ENCODE results near the gene CA12.

CA12 gene

DNA sequence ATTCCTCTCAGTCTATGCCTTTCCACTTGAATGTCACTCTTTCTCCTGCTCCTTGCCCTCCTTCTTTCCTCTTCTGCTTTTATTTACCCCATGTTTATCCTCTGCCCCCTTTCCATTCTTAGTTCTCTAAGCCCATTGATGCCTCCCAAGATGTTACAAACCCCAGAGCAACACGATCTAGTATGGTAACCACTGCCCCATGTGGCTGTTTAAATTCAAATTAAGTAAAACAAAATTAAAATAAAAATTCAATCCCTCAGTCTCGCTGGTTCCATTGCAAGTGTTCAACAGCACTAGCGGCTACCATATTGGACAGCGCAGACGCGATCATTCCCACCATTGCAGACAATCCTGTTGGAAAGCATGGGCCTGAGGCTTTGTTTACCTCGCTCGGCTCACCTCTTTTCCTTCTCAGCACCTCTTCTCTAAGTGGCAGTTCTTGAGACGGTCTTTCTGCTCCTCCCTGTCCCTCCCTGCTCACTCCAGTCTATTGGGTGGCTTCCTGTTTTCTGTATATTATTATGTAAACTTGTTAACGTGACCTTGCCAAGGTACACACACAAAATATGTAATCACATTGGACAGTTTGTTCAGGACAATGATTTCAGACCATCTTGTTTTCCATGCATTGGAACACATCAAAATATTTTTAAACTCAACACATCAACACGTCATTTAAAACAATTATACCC lies 21.8 kb upstream of the CA12 start:
- in situ Hi-C loops (cut with MboI; ENCODE audit: low pct_unique_long_range_greater_than_20kb, low sequenced_read_pairs), result no loop called here
- DNase-seq, result no peak

DNA sequence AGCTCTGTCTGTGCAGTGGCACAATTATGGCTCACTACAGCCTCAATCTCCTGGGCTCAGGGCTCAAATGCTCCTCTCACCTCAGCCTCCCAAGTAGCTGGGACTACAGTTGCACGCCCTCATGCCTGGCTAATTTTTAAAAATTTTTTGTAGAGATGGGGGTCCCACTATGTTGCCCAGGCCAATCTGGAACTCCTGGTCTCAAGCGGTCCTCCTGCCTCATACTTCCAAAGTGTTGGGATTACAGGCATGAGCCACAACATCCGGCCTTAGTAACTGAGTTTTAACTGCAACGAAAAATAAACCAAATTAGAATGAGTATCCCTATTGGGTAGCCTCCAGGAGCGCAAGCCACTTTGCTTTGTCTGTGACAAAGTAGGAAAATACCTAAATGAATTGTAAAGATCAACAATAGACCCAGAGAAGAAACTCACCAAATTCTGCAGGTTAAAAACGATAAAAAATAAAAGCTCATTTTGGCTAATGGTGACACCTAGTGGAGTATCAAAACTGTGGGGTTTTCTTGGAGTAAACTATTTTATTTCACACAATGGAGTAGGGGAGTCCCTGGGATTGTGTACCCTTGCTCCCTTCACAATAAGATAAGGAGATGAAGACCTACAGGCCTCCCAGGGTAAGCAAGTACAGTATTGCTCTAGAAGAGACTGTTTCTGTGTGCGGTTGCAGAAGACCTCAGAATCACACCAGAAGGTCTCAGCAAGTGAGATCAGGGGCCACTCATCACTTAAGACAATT lies 21.0 kb upstream of the CA12 start:
- peak; percentile 77 for DNase-seq
- in situ Hi-C loops (cut with MboI; ENCODE audit: low pct_unique_long_range_greater_than_20kb, low sequenced_read_pairs), result no loop called here

DNA sequence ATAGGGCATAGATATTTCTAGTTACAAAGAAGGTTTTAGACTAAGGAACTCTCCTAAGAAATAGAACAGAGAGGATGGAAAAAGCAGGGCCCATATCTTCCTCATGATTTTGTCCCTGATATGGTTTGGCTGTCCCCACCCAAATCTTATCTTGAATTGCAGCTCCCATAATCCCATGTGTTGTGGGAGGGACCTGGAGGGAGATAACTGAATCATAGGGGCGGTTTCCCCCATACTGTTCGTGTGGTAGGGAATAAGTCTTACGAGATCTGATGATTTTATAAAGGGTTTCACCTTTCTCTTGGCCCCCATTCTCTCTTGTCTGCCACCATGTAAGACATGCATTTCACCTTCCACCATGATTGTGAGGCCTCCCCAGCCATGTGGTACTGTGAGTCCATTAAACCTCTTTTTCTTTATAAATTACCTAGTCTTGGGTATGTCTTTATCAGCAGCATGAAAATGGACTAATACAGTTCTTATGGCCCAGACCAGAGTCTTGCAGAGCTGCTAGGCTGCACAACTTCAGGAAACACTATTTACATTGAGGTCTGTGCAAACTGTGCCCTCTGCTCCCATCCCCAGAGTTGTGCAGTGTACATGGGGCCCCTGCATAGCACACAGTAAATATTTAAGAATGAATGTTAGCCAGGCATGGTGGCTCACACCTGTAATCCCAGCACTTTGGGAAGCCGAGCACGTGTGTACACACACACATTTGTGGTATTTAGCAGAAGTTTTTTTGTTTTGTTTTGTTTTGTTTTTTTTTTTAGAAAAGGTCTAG lies 20.3 kb upstream of the CA12 start:
- in situ Hi-C loops (cut with MboI; ENCODE audit: low pct_unique_long_range_greater_than_20kb, low sequenced_read_pairs), result no loop called here

DNA sequence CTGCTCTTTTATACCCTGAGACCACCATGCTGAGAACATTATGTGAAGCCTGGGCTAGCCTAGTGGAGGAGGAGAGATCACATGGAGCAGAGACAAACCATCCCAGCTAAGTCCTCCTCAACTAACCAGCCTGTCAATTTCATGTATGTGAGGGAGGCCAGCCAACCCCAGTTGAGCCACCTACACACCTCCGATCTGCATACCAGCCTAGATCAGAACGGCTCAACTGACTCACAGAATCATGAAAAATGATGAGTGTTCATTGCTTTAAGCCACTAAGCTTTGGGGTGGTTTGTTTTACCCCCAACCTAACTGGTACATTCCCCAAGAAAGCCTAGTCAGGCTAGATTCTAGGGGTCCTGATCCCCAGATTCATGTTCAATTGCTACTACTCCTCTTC lies 19.4 kb upstream of the CA12 start:
- DNase-seq, result no peak
- in situ Hi-C loops (cut with MboI; ENCODE audit: low pct_unique_long_range_greater_than_20kb, low sequenced_read_pairs), result no loop called here

More for the DNA sequence above, 20.3 kb upstream of the CA12 start:
- no peak for DNase-seq

DNA sequence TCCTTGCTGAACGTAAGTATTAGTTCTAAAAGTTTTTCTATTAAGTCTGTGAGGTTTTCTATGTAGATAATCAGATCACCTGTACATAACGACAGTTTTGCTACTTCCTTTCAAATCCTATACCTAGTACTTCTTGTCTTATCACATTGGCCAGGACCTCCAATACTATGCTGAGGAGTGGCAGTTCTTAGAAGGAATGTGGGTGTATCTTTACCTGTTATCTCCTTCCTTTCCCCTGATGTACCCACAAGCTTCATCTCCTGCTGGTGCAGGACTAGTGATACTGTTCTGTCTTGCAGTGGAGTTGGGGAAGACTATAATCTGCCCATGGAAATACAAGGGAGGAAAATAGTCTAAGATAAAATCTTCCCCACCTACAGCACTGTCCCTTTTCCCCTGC lies 16.8 kb upstream of the CA12 start:
- in situ Hi-C loops (cut with MboI; ENCODE audit: low pct_unique_long_range_greater_than_20kb, low sequenced_read_pairs), result no loop called here
- DNase-seq, result no peak

DNA sequence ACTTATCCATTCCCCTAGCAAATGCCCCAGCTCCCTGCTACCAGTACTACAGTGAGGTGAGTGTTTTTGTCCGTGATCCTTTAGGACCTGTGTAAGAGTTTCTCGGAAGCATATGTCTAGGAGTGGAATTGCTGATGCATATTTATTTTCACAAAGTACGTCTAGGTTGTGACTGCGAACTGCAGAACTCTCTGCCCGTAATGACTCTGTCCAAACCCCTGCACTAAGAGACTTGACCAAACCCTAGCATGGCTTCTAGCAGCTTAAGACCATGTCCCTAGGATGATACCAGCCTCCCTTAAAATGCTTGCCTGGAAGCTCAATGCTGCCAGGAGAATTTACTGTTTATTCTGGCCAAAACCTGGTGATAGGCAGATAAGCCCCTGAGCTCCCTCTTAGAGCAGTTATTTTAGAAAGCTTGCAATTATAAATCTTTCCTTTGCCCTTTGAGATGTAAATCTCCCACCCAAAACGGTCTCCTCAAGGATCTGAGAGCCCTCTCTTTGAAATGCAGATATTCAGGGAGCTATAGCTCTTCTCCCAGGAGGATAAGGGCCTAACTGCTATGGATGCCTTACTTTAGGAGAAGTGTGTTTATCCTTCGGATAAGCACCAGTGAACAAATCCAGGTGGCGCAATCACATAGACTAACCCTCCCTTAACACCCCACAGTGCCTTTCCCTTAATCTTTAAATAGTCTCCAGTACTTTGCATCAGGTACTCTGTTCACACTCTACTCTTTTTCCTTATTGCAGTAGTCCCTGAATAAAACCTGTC lies 14.7 kb upstream of the CA12 start:
- DNase-seq, result no peak
- in situ Hi-C loops (cut with MboI; ENCODE audit: low pct_unique_long_range_greater_than_20kb, low sequenced_read_pairs), result no loop called here

DNA sequence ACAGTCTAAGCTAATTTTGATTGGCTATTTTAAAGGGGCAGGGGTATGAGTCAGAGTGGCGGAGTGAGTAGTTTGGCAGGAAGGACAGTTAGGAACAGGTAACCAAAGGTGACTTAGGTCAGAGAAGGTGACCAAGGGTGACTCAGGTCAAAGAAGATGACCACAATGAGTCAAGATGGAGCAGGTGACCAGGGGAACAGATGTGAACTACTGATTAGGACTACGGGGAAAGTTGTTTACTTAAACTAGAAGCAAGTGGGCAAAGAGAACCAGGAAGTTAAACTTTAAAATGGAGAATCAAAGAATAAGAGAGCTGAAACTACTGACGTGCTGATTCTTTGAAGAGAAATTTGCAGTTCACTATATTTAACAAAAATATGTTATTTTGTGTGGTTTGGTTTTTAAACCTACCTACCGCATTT lies 14.1 kb upstream of the CA12 start:
- no peak for DNase-seq
- in situ Hi-C loops (cut with MboI; ENCODE audit: low pct_unique_long_range_greater_than_20kb, low sequenced_read_pairs), result no loop called here

DNA sequence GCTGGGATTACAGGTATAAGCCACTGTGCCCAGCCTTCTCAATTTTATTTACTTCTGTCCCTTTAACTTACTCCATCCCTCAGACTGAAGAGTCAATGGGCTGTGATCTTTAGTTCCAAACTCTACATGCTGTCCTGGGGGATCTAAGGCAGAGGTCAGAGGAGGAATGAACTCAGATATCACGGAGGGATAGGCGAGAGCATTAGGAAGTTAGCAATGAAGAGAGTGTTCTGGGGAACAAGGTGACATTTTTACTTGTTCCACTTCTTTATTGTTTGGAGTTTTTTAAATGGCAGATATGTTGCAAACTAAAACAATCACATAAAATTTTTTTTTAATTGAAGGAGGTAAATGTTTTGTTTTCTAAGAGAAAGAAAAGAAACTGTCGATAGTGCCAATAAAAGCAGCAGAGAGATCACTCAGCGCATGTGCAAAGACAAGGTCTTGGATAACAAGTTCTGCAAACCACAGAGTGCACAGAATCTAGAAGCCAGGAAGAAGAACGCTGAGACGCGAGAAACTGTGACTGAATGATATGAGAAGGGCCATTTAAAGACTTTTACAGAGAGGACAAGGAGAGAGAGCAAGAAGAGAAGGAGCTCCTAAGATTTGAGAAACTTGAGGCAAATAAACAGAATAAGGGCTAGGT lies 10.8 kb upstream of the CA12 start:
- peak; percentile 77 for DNase-seq
- in situ Hi-C loops (cut with MboI; ENCODE audit: low pct_unique_long_range_greater_than_20kb, low sequenced_read_pairs), result no loop called here

DNA sequence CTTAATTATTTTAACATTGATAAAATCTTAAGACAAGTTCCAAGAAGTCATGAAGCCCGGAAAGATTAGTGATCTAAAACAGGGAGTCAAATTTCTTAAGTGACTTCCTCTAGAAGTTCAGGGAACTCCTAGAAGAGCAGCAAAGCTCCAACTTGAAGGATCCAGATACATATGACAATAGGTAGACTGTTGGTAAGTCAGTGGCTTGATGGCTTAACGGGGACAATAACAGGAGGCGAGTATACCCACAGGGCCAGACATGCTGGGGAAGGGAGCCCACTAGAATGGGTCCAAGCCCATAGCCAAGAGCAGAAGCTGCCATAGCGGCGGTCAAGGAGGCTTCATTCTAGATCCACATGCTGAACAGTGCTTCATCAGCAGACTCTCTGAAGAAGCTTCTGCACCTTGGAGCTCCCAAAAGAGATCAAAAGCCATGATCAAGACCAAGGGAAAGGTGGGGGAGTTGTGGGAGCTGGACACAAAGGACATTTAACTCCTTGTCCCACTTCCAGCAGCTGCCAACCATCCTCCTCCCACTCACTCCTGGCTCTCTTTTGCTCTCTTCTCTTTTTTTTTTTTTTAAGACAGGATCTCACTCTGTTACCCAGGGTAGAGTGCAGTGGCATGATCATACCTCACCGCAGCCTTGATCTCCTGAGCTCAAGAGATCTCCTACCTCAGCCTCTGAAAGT lies 10.2 kb upstream of the CA12 start:
- peak; percentile 59 for DNase-seq
- in situ Hi-C loops (cut with MboI; ENCODE audit: low pct_unique_long_range_greater_than_20kb, low sequenced_read_pairs), result no loop called here

DNA sequence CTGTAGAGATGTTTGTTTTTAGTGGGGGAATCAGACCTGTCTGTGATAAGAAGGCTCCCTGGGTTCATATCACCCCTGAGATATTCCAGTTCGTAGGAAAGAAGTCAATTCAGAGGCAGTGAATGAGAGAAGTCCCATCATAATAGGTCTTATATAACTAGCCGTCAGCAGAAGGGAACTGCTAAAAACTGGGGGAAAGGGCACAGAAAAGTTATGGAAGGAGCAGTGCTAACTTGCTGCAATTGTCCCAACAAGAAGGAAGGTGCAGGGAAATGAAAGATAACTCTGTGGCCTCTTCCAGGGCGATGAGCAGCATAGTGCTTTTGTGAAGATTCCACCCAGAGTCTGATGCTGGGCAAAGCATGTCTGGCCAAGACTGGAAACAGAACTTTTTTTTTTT lies 9.0 kb upstream of the CA12 start:
- in situ Hi-C loops (cut with MboI; ENCODE audit: low pct_unique_long_range_greater_than_20kb, low sequenced_read_pairs), result no loop called here

DNA sequence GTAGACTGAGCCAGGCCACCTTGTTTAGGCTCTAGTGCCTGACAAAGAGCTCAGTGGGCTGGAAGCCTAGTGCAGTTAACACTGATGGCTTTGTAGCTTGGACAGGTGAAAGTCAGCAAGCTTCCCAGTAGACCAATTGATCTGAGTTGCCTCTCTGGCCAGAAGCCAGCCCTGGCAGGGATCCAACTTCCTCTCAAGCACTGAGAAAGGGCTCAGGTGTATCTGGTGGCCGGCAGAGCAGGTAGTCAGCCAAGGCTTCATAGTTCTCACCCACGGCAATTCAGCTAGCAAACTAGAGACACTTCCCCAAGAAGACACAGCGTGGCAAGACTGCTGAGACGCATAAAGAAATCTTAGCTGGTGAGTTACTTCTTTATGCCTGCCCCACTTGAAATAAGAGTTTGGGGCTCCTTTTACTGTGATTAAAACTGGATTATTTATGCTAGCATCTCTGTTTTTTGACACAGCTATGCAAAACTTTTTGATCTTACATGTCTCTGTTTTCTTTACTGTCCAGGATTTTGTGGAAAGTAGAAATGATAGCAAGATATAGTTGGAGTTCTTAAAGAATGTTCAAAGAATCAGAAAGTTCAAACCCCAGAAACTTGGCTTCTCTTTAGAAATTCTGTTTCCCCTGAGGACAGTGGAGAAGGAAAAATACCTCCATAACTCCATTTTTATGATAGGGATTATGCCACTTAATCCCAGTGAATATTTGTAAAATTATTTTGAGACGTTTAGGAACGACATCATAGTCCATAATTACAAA lies 8.4 kb upstream of the CA12 start:
- DNase-seq, result no peak
- in situ Hi-C loops (cut with MboI; ENCODE audit: low pct_unique_long_range_greater_than_20kb, low sequenced_read_pairs), result no loop called here

More for the DNA sequence above, 9.0 kb upstream of the CA12 start:
- DNase-seq, result no peak

DNA sequence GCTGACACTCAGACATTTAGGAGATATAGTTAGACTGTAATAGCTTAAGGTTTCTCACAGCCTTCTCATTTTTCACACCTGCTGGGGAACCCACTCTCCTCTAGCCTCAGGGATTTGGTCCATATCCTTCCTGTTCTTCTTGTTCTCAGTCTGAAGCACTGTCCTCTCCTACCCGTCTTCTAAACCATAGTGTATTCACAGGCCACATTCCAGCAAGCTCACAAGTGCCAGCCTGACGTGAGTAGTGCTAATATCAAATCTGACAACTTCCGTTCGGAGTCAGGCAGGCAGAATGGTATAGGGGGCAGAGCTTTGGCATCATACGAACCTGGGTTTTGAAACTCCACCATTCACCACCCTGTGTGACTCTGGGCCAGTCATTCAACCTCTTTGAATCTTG lies 6.9 kb upstream of the CA12 start:
- in situ Hi-C loops (cut with MboI; ENCODE audit: low pct_unique_long_range_greater_than_20kb, low sequenced_read_pairs), result no loop called here
- DNase-seq, result no peak

DNA sequence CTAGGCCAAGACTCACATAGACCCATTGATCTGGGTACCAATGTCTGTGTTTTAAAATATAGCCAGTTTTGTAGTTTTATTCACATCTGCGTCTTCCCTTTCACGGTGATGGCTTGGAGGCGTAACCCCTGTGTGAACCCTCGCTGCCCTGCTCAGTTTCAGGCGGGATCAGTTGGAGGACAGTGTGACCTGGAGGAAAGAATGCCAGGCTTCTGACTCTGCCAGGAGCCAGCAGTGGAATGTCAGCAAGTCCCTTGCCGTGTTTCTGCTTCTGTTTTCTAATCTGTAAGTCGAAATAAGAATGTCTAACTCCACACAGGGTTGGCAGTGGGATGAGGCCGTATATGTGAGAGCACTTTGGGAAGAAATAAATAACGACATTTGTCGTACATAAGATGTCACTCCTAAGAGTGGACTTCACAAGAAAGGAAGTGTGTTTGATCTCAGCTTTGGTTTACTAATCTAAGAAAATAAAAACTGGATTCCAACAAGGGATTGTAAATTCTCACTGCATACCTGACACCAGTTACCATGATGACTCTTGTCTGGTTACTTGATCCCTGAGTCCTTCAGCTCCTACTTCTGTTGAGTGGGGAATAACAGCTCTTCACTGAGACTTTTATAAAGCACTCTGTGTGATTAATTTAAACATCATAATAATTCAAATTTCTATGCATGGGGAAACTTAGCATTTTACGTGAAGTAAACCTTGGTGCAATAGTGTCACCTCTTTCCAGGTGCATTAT lies 6.3 kb upstream of the CA12 start:
- DNase-seq, result no peak
- in situ Hi-C loops (cut with MboI; ENCODE audit: low pct_unique_long_range_greater_than_20kb, low sequenced_read_pairs), result no loop called here

DNA sequence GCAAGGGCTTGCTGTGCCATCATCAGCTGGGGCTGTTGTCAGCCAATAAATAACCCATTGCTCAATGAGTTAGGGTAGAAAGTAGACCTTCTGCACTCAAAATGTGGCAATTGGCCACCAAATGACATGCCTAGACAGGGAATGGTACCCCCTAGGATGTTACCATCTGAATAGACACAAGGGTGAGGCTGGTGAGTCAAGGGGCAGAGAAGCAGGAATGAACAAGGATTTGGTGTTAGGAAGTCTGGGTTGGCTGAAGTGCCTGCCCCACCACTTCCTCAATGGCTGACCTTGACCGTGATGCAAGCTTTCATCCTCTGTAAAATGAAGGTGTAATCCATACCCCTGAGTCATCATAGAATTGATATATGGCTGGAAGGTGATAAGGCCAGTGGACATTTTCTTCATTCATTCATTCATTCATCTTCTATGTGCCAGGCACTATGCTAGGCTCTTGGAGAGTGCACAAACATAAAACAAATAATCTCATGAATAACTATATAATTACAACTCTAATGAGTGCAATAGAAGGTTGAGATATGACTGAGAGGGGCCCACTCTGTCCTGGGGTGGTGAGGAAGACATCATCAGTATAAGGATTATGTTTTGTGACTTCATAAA lies 4.4 kb upstream of the CA12 start:
- in situ Hi-C loops (cut with MboI; ENCODE audit: low pct_unique_long_range_greater_than_20kb, low sequenced_read_pairs), result no loop called here
- no peak for DNase-seq

DNA sequence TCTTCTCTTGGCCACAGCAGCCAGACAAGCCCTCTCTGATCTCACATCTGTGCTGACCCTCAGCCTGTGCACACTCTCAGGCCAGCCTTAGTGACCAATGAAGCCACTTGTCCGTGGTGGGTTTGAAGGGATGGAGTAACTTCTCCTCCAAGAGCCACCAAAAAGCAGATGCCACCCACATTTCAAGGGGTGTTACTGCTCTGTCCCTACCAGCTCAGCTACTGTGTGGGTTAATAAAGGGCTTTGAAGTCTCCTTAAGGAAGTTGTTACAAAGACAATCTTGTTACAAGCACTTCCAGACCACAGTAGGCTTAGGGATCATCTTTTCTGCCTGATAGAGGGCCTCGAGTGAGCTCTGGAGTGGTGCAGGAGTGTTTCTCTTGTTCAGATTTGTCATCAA lies 3.3 kb upstream of the CA12 start:
- no peak for DNase-seq
- in situ Hi-C loops (cut with MboI; ENCODE audit: low pct_unique_long_range_greater_than_20kb, low sequenced_read_pairs), result no loop called here

DNA sequence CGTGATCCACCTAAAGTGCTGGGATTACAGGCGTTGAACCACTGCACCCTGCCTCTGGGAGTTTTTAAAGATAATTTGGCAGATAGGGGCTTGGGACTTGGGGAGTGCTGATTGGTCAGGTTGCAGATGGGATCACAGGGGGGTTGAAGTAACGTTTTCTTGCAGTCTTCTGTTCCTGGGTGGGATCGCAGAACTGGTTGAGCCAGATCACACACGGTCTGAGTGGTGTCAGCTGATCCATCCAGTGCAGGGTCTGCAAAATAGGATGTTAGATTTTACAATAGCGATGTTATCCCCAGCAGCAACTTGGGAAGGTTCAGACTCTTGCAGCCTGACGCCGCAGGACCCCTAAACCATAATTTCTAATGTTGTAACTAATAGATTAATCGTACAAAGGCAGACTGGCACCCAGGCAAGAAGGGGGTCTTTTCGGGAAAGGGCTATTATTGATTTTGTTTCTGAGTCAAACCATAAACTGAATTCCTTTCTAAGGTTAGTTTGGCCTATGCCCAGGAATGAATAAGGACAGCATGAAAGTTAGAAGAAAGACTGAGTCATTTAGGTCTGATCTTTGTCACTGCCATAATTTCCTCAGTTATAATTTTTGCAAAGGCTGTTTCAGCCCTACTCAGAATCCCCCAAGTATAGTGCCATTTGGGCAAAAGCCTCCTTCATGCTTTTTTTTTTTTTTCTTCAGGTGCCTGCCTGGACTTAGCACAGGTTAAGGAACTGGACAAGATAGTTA lies 1.5 kb upstream of the CA12 start:
- DNase-seq, result no peak
- in situ Hi-C loops (cut with MboI; ENCODE audit: low pct_unique_long_range_greater_than_20kb, low sequenced_read_pairs), result no loop called here
